EH (cell line): ENCODE data around the gene LRBA.
"Not testable (repeated sequence)": the region's sequence is repeated elsewhere in the genome, so short reads cannot be mapped to it uniquely, and the experiment has no call there.

Experiments used
- DNase-seq: peaks from one replicate; pipeline ENCODE4 v3.0.0-alpha.2; 2015; ENCODE audit warnings: low read depth

Gene LRBA

GRCh38 chr4:150564967-150565366 is 450.1 kb downstream of the LRBA start:
- not testable (repeated sequence) for DNase-seq

GRCh38 chr4:150562751-150563150 is 452.3 kb downstream of the LRBA start:
- no peak for DNase-seq

- DNase-seq: no peak
Observed at GRCh38 chr4:150562250-150562649, 452.8 kb downstream of the LRBA start.

- DNase-seq: no peak
Observed at GRCh38 chr4:150561143-150561737, 453.8 kb downstream of the LRBA start.

- not testable (repeated sequence) for DNase-seq
Observed at GRCh38 chr4:150557811-150558210, 457.3 kb downstream of the LRBA start.

GRCh38 chr4:150547154-150547838 is 467.8 kb downstream of the LRBA start:
- no peak for DNase-seq

GRCh38 chr4:150546286-150546685 is 468.8 kb downstream of the LRBA start:
- DNase-seq: no peak

- DNase-seq: no peak
Observed at GRCh38 chr4:150543042-150543441, 472.0 kb downstream of the LRBA start.

- no peak for DNase-seq
Observed at GRCh38 chr4:150541681-150542080, 473.4 kb downstream of the LRBA start.

GRCh38 chr4:150540959-150541360 is 474.1 kb downstream of the LRBA start:
- no peak for DNase-seq

GRCh38 chr4:150540536-150540935 is 474.5 kb downstream of the LRBA start:
- DNase-seq: no peak

GRCh38 chr4:150537911-150538310 is 477.2 kb downstream of the LRBA start:
- DNase-seq: not testable (repeated sequence)

- no peak for DNase-seq
Observed at GRCh38 chr4:150534818-150535217, 480.3 kb downstream of the LRBA start.

GRCh38 chr4:150533673-150534072 is 481.4 kb downstream of the LRBA start:
- peak; percentile 53 for DNase-seq

- no peak for DNase-seq
Observed at GRCh38 chr4:150525321-150525868, 489.7 kb downstream of the LRBA start.

- DNase-seq: peak; percentile 19
Observed at GRCh38 chr4:150518559-150518958, 496.5 kb downstream of the LRBA start.

- no peak for DNase-seq
Observed at GRCh38 chr4:150515135-150515534, 499.9 kb downstream of the LRBA start.

- no peak for DNase-seq
Observed at GRCh38 chr4:150514709-150515108, 500.4 kb downstream of the LRBA start.

- DNase-seq: peak; percentile 82
Observed at GRCh38 chr4:150510176-150510865, 504.8 kb downstream of the LRBA start.

- not testable (repeated sequence) for DNase-seq
Observed at GRCh38 chr4:150507656-150508055, 507.4 kb downstream of the LRBA start.

- DNase-seq: peak; percentile 56
Observed at GRCh38 chr4:150501983-150502382, 513.1 kb downstream of the LRBA start.

GRCh38 chr4:150501009-150501727 is 513.9 kb downstream of the LRBA start:
- peak; percentile 85 for DNase-seq
